HepG2 (cell line): ENCODE measurements around the gene CAPG. TPM values are rescaled to one million over a fixed set of nuclear protein-coding genes. Genes with fewer than 3 reads are reported as not detected.

Source experiments
- GATAD1 ChIP-seq: IDR thresholded peaks from 2 replicates; pipeline ENCODE4 v1.6.1; 2016; ENCODE audit warnings: missing genetic modification reagents, missing compliant biosample characterization
- KDM5A ChIP-seq: fragments of 200-600 bp; sonication (generic); IDR thresholded peaks from 2 replicates; pipeline ENCODE4 v1.7.0; 2018; ENCODE audit warnings: antibody characterized with exemption, mild to moderate bottlenecking, low read length, borderline replicate concordance
- MED13 ChIP-seq: sonication (generic); formaldehyde crosslinking; IDR thresholded peaks from 2 replicates; pipeline ENCODE4 v1.5.0; 2020; ENCODE audit warnings: missing genetic modification reagents
- POLR2A ChIP-seq, 2 experiments: IDR thresholded peaks; 2 replicates each; pipeline ENCODE4 v1.6.1; 2011; ENCODE audit warnings: low read depth in 2 of 2, low read length in 2 of 2, mild to moderate bottlenecking in 1 of 2, moderate library complexity in 1 of 2; ENCODE audit not compliant: insufficient read depth in 1 of 2
- ZNF251 ChIP-seq: sonication (generic); formaldehyde crosslinking; IDR thresholded peaks from 2 replicates; pipeline ENCODE4 v1.9.0; 2021; ENCODE audit warnings: mild to moderate bottlenecking, missing genetic modification reagents
- ZNF383 ChIP-seq: sonication (generic); formaldehyde crosslinking; IDR thresholded peaks from 2 replicates; pipeline ENCODE4 v1.4.0; 2020; ENCODE audit warnings: missing genetic modification reagents, mild to moderate bottlenecking, borderline replicate concordance
- ZNF549 ChIP-seq: sonication (generic); formaldehyde crosslinking; IDR thresholded peaks from 2 replicates; pipeline ENCODE4 v1.5.0; 2020; ENCODE audit warnings: missing genetic modification reagents
- ZNF720 ChIP-seq: sonication (generic); formaldehyde crosslinking; IDR thresholded peaks from 2 replicates; pipeline ENCODE4 v1.4.0; 2020; ENCODE audit warnings: missing genetic modification reagents
- ZNF780A ChIP-seq: sonication (generic); formaldehyde crosslinking; IDR thresholded peaks from 2 replicates; pipeline ENCODE4 v1.8.0; 2022; ENCODE audit warnings: mild to moderate bottlenecking, missing genetic modification reagents, moderate library complexity
- ZNF781 ChIP-seq: sonication (generic); formaldehyde crosslinking; IDR thresholded peaks from 2 replicates; pipeline ENCODE4 v1.5.1; 2020; ENCODE audit warnings: borderline replicate concordance, mild to moderate bottlenecking, missing genetic modification reagents; ENCODE audit errors: not compliant biosample characterization
- ZNF792 ChIP-seq: IDR thresholded peaks from 2 replicates; pipeline ENCODE4 v1.6.1; 2016
- polyA plus RNA-seq, 8 experiments: library from polyadenylated mRNA; depleted of rRNA in 3 of 8; stranded (reverse) in 7 of 8; unstranded in 1 of 8; fragments of >200 nt; fragmentation: Illumina TruSeq in 4 of 8; extraction: Trizol in 4 of 8; gene quantifications; 2 replicates each; pipeline versions ENCODE4 v1.2.1 to v1.2.3, GENCODE V29; 2011 to 2016; ENCODE audit warnings: low read depth in 4 of 8, missing spikeins in 1 of 8, mixed read lengths in 1 of 8; ENCODE audit not compliant: insufficient read depth in 1 of 8
- total RNA-seq, 5 experiments: library from RNA; depleted of rRNA; stranded (reverse); fragments of >200 nt; fragmentation: Illumina TruSeq; extraction: Trizol; gene quantifications; 2 replicates each; pipeline ENCODE4 v1.2.3, GENCODE V29; 2016; ENCODE audit warnings: low read depth in 1 of 5
- TF ChIP-seq, protein P1 (sequence below): sonication (generic); formaldehyde crosslinking; IDR thresholded peaks from 2 replicates; pipeline ENCODE4 v1.4.0; 2020; ENCODE audit warnings: mild to moderate bottlenecking, missing genetic modification reagents
- TF ChIP-seq, protein P2 (sequence below): sonication (generic); formaldehyde crosslinking; IDR thresholded peaks from 2 replicates; pipeline ENCODE4 v1.4.0; 2020; ENCODE audit warnings: mild to moderate bottlenecking, missing genetic modification reagents
- TF ChIP-seq, protein P3 (sequence below), 2 experiments: sonication (generic) in 1 of 2; formaldehyde crosslinking in 1 of 2; IDR thresholded peaks; 2 replicates each; pipeline versions ENCODE4 v1.4.0 to v1.6.1; 2018 to 2020; ENCODE audit warnings: missing genetic modification reagents in 2 of 2, borderline replicate concordance in 1 of 2, low read depth in 1 of 2, mild to moderate bottlenecking in 1 of 2, missing biosample characterization in 1 of 2
- TF ChIP-seq, protein P4 (sequence below): sonication (generic); formaldehyde crosslinking; IDR thresholded peaks from 2 replicates; pipeline ENCODE4 v1.4.0; 2020; ENCODE audit warnings: missing genetic modification reagents
- TF ChIP-seq, protein P5 (sequence below): sonication (generic); formaldehyde crosslinking; IDR thresholded peaks from 2 replicates; pipeline ENCODE4 v1.8.0; 2022; ENCODE audit warnings: missing genetic modification reagents, mild to moderate bottlenecking, inconsistent platforms, borderline replicate concordance

The CAPG gene
- total and polyA plus RNA-seq, 2 of the 13 experiments (the other 11 are each of a cell fraction or from before 2014, with no cell fraction given), result 12.7 to 18.2 TPM

DNA sequence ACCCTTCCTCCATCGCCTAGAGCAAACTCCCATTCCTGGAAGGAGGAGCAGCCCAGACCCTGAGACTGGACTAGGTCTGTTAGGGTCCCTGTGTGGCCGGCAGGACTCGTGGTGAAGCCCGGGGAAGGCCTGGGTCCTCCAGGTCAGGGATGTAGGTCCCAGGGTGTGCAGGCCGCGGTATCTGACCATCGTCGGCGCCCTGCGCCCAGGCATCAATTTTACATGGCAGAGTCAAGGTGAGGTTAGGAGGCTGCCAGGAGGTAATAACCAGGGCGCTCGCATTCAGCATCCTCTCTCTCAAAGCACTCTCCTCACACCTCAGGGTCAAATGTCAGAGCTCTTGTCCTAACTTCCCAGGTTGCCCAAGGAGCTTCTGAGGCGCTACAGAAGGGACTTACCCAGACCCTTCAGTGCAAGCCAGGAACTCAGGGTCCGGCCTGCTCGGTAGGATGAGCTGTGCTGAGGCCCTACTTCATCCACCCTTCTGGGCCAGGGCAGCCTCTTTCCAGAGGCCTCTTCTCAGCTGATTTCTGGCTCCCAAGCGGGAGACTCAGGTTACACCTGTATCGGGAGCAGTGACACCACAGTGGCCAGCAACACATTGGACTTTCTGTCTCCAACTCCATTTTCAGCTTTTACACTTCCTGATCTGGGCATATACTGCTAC, 9.0 kb upstream of the CAPG start (continued):
- TF ChIP-seq ZNF383 (CRISPR knock-in tag), result 0 out of 2 replicates have a peak, but pooled peaks have one; percentile 46
- no peak for TF ChIP-seq ZNF549 (CRISPR knock-in tag)
- peak; percentile 40 to 50; a peak in 3 of 4 replicates for TF ChIP-seq POLR2A (IDR thresholded peaks at IDR 0.05; ENCODE audit: insufficient read depth in 1 of 2, low read depth in 2 of 2, low read length in 2 of 2)
- TF ChIP-seq, protein P1, sequence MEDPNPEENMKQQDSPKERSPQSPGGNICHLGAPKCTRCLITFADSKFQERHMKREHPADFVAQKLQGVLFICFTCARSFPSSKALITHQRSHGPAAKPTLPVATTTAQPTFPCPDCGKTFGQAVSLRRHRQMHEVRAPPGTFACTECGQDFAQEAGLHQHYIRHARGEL (CRISPR knock-in tag), result no peak
- TF ChIP-seq, protein P2, sequence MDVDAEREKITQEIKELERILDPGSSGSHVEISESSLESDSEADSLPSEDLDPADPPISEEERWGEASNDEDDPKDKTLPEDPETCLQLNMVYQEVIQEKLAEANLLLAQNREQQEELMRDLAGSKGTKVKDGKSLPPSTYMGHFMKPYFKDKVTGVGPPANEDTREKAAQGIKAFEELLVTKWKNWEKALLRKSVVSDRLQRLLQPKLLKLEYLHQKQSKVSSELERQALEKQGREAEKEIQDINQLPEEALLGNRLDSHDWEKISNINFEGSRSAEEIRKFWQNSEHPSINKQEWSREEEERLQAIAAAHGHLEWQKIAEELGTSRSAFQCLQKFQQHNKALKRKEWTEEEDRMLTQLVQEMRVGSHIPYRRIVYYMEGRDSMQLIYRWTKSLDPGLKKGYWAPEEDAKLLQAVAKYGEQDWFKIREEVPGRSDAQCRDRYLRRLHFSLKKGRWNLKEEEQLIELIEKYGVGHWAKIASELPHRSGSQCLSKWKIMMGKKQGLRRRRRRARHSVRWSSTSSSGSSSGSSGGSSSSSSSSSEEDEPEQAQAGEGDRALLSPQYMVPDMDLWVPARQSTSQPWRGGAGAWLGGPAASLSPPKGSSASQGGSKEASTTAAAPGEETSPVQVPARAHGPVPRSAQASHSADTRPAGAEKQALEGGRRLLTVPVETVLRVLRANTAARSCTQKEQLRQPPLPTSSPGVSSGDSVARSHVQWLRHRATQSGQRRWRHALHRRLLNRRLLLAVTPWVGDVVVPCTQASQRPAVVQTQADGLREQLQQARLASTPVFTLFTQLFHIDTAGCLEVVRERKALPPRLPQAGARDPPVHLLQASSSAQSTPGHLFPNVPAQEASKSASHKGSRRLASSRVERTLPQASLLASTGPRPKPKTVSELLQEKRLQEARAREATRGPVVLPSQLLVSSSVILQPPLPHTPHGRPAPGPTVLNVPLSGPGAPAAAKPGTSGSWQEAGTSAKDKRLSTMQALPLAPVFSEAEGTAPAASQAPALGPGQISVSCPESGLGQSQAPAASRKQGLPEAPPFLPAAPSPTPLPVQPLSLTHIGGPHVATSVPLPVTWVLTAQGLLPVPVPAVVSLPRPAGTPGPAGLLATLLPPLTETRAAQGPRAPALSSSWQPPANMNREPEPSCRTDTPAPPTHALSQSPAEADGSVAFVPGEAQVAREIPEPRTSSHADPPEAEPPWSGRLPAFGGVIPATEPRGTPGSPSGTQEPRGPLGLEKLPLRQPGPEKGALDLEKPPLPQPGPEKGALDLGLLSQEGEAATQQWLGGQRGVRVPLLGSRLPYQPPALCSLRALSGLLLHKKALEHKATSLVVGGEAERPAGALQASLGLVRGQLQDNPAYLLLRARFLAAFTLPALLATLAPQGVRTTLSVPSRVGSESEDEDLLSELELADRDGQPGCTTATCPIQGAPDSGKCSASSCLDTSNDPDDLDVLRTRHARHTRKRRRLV, result no peak
- TF ChIP-seq ZNF251 (CRISPR knock-in tag), result no peak
- TF ChIP-seq, protein P3, sequence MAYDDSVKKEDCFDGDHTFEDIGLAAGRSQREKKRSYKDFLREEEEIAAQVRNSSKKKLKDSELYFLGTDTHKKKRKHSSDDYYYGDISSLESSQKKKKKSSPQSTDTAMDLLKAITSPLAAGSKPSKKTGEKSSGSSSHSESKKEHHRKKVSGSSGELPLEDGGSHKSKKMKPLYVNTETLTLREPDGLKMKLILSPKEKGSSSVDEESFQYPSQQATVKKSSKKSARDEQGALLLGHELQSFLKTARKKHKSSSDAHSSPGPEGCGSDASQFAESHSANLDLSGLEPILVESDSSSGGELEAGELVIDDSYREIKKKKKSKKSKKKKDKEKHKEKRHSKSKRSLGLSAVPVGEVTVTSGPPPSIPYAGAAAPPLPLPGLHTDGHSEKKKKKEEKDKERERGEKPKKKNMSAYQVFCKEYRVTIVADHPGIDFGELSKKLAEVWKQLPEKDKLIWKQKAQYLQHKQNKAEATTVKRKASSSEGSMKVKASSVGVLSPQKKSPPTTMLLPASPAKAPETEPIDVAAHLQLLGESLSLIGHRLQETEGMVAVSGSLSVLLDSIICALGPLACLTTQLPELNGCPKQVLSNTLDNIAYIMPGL (CRISPR knock-in tag; IDR thresholded peaks at IDR 0.05; ENCODE audit: borderline replicate concordance in 1 of 2, low read depth in 1 of 2), result peak in 1 of 2 experiments; percentile 13; a peak in 2 of 4 replicates
- TF ChIP-seq, protein P4, sequence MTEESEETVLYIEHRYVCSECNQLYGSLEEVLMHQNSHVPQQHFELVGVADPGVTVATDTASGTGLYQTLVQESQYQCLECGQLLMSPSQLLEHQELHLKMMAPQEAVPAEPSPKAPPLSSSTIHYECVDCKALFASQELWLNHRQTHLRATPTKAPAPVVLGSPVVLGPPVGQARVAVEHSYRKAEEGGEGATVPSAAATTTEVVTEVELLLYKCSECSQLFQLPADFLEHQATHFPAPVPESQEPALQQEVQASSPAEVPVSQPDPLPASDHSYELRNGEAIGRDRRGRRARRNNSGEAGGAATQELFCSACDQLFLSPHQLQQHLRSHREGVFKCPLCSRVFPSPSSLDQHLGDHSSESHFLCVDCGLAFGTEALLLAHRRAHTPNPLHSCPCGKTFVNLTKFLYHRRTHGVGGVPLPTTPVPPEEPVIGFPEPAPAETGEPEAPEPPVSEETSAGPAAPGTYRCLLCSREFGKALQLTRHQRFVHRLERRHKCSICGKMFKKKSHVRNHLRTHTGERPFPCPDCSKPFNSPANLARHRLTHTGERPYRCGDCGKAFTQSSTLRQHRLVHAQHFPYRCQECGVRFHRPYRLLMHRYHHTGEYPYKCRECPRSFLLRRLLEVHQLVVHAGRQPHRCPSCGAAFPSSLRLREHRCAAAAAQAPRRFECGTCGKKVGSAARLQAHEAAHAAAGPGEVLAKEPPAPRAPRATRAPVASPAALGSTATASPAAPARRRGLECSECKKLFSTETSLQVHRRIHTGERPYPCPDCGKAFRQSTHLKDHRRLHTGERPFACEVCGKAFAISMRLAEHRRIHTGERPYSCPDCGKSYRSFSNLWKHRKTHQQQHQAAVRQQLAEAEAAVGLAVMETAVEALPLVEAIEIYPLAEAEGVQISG (CRISPR knock-in tag), result no peak
- TF ChIP-seq GATAD1 (CRISPR knock-in tag), result no peak
- TF ChIP-seq, protein P5, sequence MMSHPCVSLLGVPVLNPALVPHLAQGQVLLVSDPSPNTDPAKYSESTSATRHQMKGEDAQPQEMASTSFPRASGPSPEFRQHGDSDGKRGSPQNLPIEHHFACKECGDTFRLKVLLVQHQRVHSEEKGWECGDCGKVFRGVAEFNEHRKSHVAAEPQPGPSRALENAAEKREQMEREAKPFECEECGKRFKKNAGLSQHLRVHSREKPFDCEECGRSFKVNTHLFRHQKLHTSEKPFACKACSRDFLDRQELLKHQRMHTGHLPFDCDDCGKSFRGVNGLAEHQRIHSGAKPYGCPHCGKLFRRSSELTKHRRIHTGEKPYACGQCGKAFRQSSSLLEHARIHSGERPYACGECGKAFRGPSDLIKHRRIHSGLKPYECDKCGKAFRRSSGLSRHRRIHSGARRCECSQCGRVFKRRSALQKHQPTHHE, result no peak
- no peak; the same call in 1 of the 2 replicates for TF ChIP-seq KDM5A
- 0 out of 2 replicates have a peak, but pooled peaks have one; percentile 49 for TF ChIP-seq ZNF792
- no peak for TF ChIP-seq MED13 (CRISPR knock-in tag)
- TF ChIP-seq ZNF781 (CRISPR knock-in tag), result no peak
- no peak; the same call in 1 of the 2 replicates for TF ChIP-seq ZNF780A
- TF ChIP-seq ZNF720 (CRISPR knock-in tag), result no peak
